HUES48 (cell line): ENCODE data around the gene MAGEA8.
"Not testable (repeated sequence)": the region's sequence is repeated elsewhere in the genome, so short reads cannot be mapped to it uniquely, and the experiment has no call there.

ENCODE experiments used
- H3K27ac ChIP-seq: one replicate; pipeline ENCODE4 v1.7.0; 2013; ENCODE audit warnings: low read depth, low read length, inconsistent platforms
- H3K27me3 ChIP-seq: 2 replicates; pipeline ENCODE4 v1.6.1; 2013; ENCODE audit warnings: mild to moderate bottlenecking, low read length; ENCODE audit not compliant: control insufficient read depth, insufficient read depth
- H3K36me3 ChIP-seq: 2 replicates; pipeline ENCODE4 v1.6.1; 2013; ENCODE audit warnings: low read length; ENCODE audit not compliant: control insufficient read depth, insufficient read depth
- H3K4me1 ChIP-seq: 2 replicates; pipeline ENCODE4 v1.6.1; 2013; ENCODE audit warnings: mild to moderate bottlenecking, low read length; ENCODE audit not compliant: control insufficient read depth, insufficient read depth
- H3K4me3 ChIP-seq: 2 replicates; pipeline ENCODE4 v1.5.1; 2013; ENCODE audit warnings: mild to moderate bottlenecking, low read depth, low read length
- H3K9ac ChIP-seq: 2 replicates; pipeline ENCODE4 v1.6.1; 2013; ENCODE audit warnings: mild to moderate bottlenecking, low read depth, low read length, moderate library complexity
- H3K9me3 ChIP-seq: 2 replicates; pipeline ENCODE4 v1.6.1; 2013; ENCODE audit warnings: low read length; ENCODE audit not compliant: control insufficient read depth, insufficient read depth

Gene MAGEA8

GRCh38 chrX:149898554-149898953, 17.6 kb downstream of the MAGEA8 start:
- no peaks in the 10 kb centered on the region for H3K27me3 ChIP-seq
- H3K36me3 ChIP-seq: no peaks in the 10 kb centered on the region
- H3K27ac ChIP-seq: no peak overlapping the region
- peaks cover 31% of the 10 kb centered on the region for H3K9me3 ChIP-seq
- H3K4me1 ChIP-seq: no peaks in the 10 kb centered on the region
- H3K4me3 ChIP-seq: no peak overlapping the region
- H3K9ac ChIP-seq: no peak overlapping the region

GRCh38 chrX:149903889-149904748, 23.1 kb downstream of the MAGEA8 start:
- Histone ChIP-seq H3K9ac (no peak overlapping the region), H3K4me1 (peaks cover 9% of the 10 kb centered on the region), H3K36me3 (no peaks in the 10 kb centered on the region), H3K27ac (peak overlapping the region; percentile 50), H3K27me3 (no peaks in the 10 kb centered on the region), H3K9me3 (peaks cover 10% of the 10 kb centered on the region), H3K4me3 (no peak overlapping the region)

GRCh38 chrX:149908308-149908707, 27.3 kb downstream of the MAGEA8 start:
- H3K4me3 ChIP-seq: no peak overlapping the region
- H3K27me3 ChIP-seq: no peaks in the 10 kb centered on the region
- peaks cover 9% of the 10 kb centered on the region for H3K4me1 ChIP-seq
- no peak overlapping the region for H3K9ac ChIP-seq
- H3K36me3 ChIP-seq: no peaks in the 10 kb centered on the region
- no peak overlapping the region for H3K27ac ChIP-seq
- H3K9me3 ChIP-seq: peaks cover 17% of the 10 kb centered on the region; the same call in 1 of the 2 replicates

- Histone ChIP-seq H3K4me1 (peaks cover 9% of the 10 kb centered on the region), H3K27me3 (no peaks in the 10 kb centered on the region), H3K27ac (no peak overlapping the region), H3K9ac (no peak overlapping the region), H3K9me3 (peaks cover 17% of the 10 kb centered on the region), H3K4me3 (no peak overlapping the region), H3K36me3 (no peaks in the 10 kb centered on the region)
These were observed 27.7 kb downstream of the MAGEA8 start for GRCh38 chrX:149908727-149909126.

GRCh38 chrX:149909324-149910177, 28.6 kb downstream of the MAGEA8 start:
- no peak overlapping the region for H3K4me3 ChIP-seq
- H3K27ac ChIP-seq: no peak overlapping the region
- H3K27me3 ChIP-seq: no peaks in the 10 kb centered on the region
- peaks cover 17% of the 10 kb centered on the region for H3K9me3 ChIP-seq
- H3K36me3 ChIP-seq: no peaks in the 10 kb centered on the region
- no peak overlapping the region for H3K9ac ChIP-seq
- peaks cover 3% of the 10 kb centered on the region for H3K4me1 ChIP-seq

GRCh38 chrX:149910178-149910695, 29.3 kb downstream of the MAGEA8 start:
- peaks cover 17% of the 10 kb centered on the region for H3K9me3 ChIP-seq
- H3K27me3 ChIP-seq: no peaks in the 10 kb centered on the region

GRCh38 chrX:149916745-149917392, 35.9 kb downstream of the MAGEA8 start:
- peaks cover 12% of the 10 kb centered on the region for H3K9me3 ChIP-seq

More at GRCh38 chrX:149910178-149910695, 29.3 kb downstream of the MAGEA8 start:
- H3K27ac ChIP-seq: no peak overlapping the region
- H3K36me3 ChIP-seq: no peaks in the 10 kb centered on the region
- no peaks in the 10 kb centered on the region for H3K4me1 ChIP-seq
- no peak overlapping the region for H3K4me3 ChIP-seq
- no peak overlapping the region for H3K9ac ChIP-seq

GRCh38 chrX:149923836-149924235, 42.9 kb downstream of the MAGEA8 start:
- not testable (repeated sequence) for H3K36me3 ChIP-seq, H3K4me3 ChIP-seq, H3K9me3 ChIP-seq, H3K9ac ChIP-seq, H3K27ac ChIP-seq, H3K4me1 ChIP-seq, H3K27me3 ChIP-seq

More at GRCh38 chrX:149916745-149917392, 35.9 kb downstream of the MAGEA8 start:
- no peak overlapping the region for H3K9ac ChIP-seq
- no peaks in the 10 kb centered on the region for H3K27me3 ChIP-seq
- no peak overlapping the region for H3K4me3 ChIP-seq
- no peak overlapping the region for H3K27ac ChIP-seq
- no peaks in the 10 kb centered on the region for H3K36me3 ChIP-seq
- H3K4me1 ChIP-seq: no peaks in the 10 kb centered on the region

GRCh38 chrX:149924434-149924833, 43.5 kb downstream of the MAGEA8 start:
- H3K9ac ChIP-seq, H3K27ac ChIP-seq, H3K36me3 ChIP-seq, H3K9me3 ChIP-seq, H3K4me3 ChIP-seq, H3K4me1 ChIP-seq, H3K27me3 ChIP-seq: not testable (repeated sequence)

GRCh38 chrX:149927245-149927963, 46.4 kb downstream of the MAGEA8 start:
- not testable (repeated sequence) for H3K27ac ChIP-seq, H3K9me3 ChIP-seq, H3K4me1 ChIP-seq, H3K36me3 ChIP-seq, H3K9ac ChIP-seq, H3K4me3 ChIP-seq, H3K27me3 ChIP-seq
